Measurements from ENCODE around the gene SDR42E1. TPM values are rescaled to one million over a fixed set of nuclear protein-coding genes. Genes with fewer than 3 reads are reported as not detected.

The SDR42E1 gene
- total and polyA plus RNA-seq, 2 donors (not counting 3 experiments of a cell fraction or from before 2014, with no cell fraction given) = 0.08 TPM; not detected in 1

- intact Hi-C loops (cut with micrococcal nuclease) (no loop called here), dilution Hi-C loops (cut with MboI; ENCODE audit: extremely low pct_ligation_motif_present, low sequenced_read_pairs) (no loop called here)
- H3K9me1 ChIP-seq (replicated peaks; ENCODE audit: control insufficient read depth, extremely low read depth, insufficient read depth, low read length) = no peaks in the 10 kb centered on the region
- FAIRE-seq (no peak), DNase-seq (ENCODE audit: low read depth, low spot score) (no peak)
- H3K9me3 ChIP-seq (replicated peaks; ENCODE audit: control insufficient read depth, insufficient read depth, low read length) = peaks cover 4% of the 10 kb centered on the region
- no peak overlapping the region for H2AFZ ChIP-seq (ENCODE audit: low read depth, low read length)
- ChIA-PET POLR2A (no interaction called here), CTCF (interaction anchor here (0.8 to 1.7 kb wide), 4 partner anchors 16 to 260 kb away, joined by 3 to 7 read pairs (median 4); no protein-coding TSS in a partner anchor)
- TF ChIP-seq POLR2AphosphoS5 (IDR thresholded peaks at IDR 0.05; ENCODE audit: insufficient read depth, low read depth, low read length) (no peak), EZH2 (IDR thresholded peaks at IDR 0.05; ENCODE audit: borderline replicate concordance, low read depth, low read length, severe bottlenecking) (no peak), MYC (IDR thresholded peaks at IDR 0.05; ENCODE audit: low read depth, low read length) (no peak), GATA2 (IDR thresholded peaks at IDR 0.05; ENCODE audit: insufficient read depth, insufficient read length, low read depth, low read length) (no peak), POLR2A (IDR thresholded peaks at IDR 0.05; ENCODE audit: low read depth, low read length) (no peak), CTCF (IDR thresholded peaks at IDR 0.05; ENCODE audit: extremely low read depth in 1 of 2, insufficient read depth in 1 of 2, low read depth in 1 of 2, low read length in 2 of 2) (no peak), MAX (IDR thresholded peaks at IDR 0.05; ENCODE audit: insufficient read depth, insufficient read length) (no peak), FOS (IDR thresholded peaks at IDR 0.05; ENCODE audit: borderline replicate concordance, insufficient read depth, low read length) (no peak), JUN (IDR thresholded peaks at IDR 0.05; ENCODE audit: borderline replicate concordance, insufficient read depth, insufficient read length, low read depth) (no peak)
- H3K79me2 ChIP-seq (ENCODE audit: control insufficient read depth, insufficient read depth, low read length) = no peaks in the 10 kb centered on the region
- H3K9ac ChIP-seq (replicated peaks; ENCODE audit: extremely low read depth, insufficient read depth, low read length) = no peak overlapping the region
- no peak overlapping the region for H3K27ac ChIP-seq (ENCODE audit: insufficient read depth, low read depth, low read length)
- no peak overlapping the region for H3K4me3 ChIP-seq (replicated peaks in 1 of 3; ENCODE audit: insufficient read depth in 1 of 3, low read depth in 1 of 3, low read length in 3 of 3)
- peaks cover 9% of the 10 kb centered on the region for H3K4me1 ChIP-seq (ENCODE audit: control insufficient read depth, extremely low read depth, insufficient read depth, low read length)
- no peaks in the 10 kb centered on the region for H3K36me3 ChIP-seq (ENCODE audit: control insufficient read depth in 2 of 2, extremely low read depth in 1 of 2, insufficient read depth in 2 of 2, low read length in 2 of 2)
- BruUV-seq (replicated peaks) = no TSS peak
- H3K4me2 ChIP-seq (ENCODE audit: insufficient read depth, low read length) = no peak overlapping the region
- H4K20me1 ChIP-seq (replicated peaks; ENCODE audit: control insufficient read depth, extremely low read depth, insufficient read depth, low read length) = no peaks in the 10 kb centered on the region
- H3K27me3 ChIP-seq (ENCODE audit: control insufficient read depth in 2 of 2, insufficient read depth in 2 of 2, low read length in 2 of 2) = peaks cover 4 to 16% of the 10 kb centered on the region in 2 experiments
Observed at GRCh38 chr16:82013139-82013538, 1.9 kb upstream of the SDR42E1 start.
